AG09309 (cell line): Measurements from ENCODE around the gene HELZ.
"Not testable (repeated sequence)": the region's sequence is repeated elsewhere in the genome, so short reads cannot be mapped to it uniquely, and the experiment has no call there.

Experiments used
- DNase-seq: peaks from one replicate; pipeline ENCODE4 v3.0.0-alpha.2; 2010; ENCODE audit warnings: low read depth
- H3K4me3 ChIP-seq: 2 replicates; pipeline ENCODE4 v1.5.1; 2011; ENCODE audit warnings: mild to moderate bottlenecking, low read depth, low read length, moderate library complexity; ENCODE audit not compliant: control insufficient read depth
- CTCF ChIP-seq: IDR thresholded peaks from 2 replicates; pipeline ENCODE4 v1.5.1; 2011; ENCODE audit warnings: mild to moderate bottlenecking, low read depth, low read length, inconsistent platforms; ENCODE audit not compliant: insufficient read depth, control insufficient read depth; ENCODE audit errors: missing control alignments

The HELZ gene

GRCh38 chr17:67208232-67208631, 36.8 kb downstream of the HELZ start:
- no peak for TF ChIP-seq CTCF
- H3K4me3 ChIP-seq, result no peak overlapping the region
- DNase-seq, result no peak

- no peak overlapping the region for H3K4me3 ChIP-seq
- DNase-seq, result no peak
- no peak for TF ChIP-seq CTCF
Measured at GRCh38 chr17:67203818-67204217, 41.2 kb downstream of the HELZ start.

GRCh38 chr17:67202503-67202902, 42.5 kb downstream of the HELZ start:
- no peak for DNase-seq
- no peak overlapping the region for H3K4me3 ChIP-seq
- TF ChIP-seq CTCF, result no peak

GRCh38 chr17:67200727-67201301, 44.2 kb downstream of the HELZ start:
- peak; percentile 38 for TF ChIP-seq CTCF
- no peak overlapping the region for H3K4me3 ChIP-seq
- no peak for DNase-seq

GRCh38 chr17:67198131-67198530, 46.9 kb downstream of the HELZ start:
- no peak overlapping the region for H3K4me3 ChIP-seq
- no peak for DNase-seq
- TF ChIP-seq CTCF, result no peak

- H3K4me3 ChIP-seq, DNase-seq: not testable (repeated sequence)
Measured at GRCh38 chr17:67197023-67197422, 48.0 kb downstream of the HELZ start.

DNA sequence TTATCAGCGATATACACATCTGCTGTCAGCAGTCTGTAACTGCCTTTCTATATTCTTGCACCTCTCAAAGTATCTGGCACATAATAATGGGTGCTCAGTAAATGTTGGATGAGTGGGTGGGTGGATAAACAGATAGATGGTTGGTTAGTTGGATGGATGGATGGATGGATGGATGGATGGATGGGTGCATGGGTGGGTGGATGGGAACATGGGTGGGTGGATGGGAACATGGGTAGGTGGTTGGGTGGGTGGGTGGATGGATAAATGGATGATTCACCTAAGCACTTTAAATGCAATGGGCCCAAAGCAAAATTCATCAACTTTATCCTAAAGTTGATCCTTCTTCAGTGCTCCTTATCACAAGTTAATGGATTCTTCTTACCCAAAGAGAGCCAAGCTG, 48.6 kb downstream of the HELZ start:
- no peak for TF ChIP-seq CTCF
- no peak for DNase-seq
- no peak overlapping the region for H3K4me3 ChIP-seq
